ENCODE data around the gene MMP11. TPM values are rescaled to one million over a fixed set of nuclear protein-coding genes. Genes with fewer than 3 reads are reported as not detected.

Gene MMP11
- total RNA-seq, 1 donor from 2014 or later = 12.2 TPM

- peak overlapping the region; percentile 92 for H3K9ac ChIP-seq (ENCODE audit: low read length)
- H3K79me2 ChIP-seq (ENCODE audit: insufficient read depth, low read length) = peaks cover 15% of the 10 kb centered on the region
- DNase-seq (ENCODE audit: low read depth) (no peak), FAIRE-seq (no peak)
- peaks cover 4% of the 10 kb centered on the region for H3K4me1 Mint-ChIP-seq (ENCODE audit: low read depth, unreplicated experiment)
- H3K4me1 ChIP-seq (ENCODE audit: insufficient read depth, low read length) = peaks cover 3% of the 10 kb centered on the region
- H3K4me3 ChIP-seq (ENCODE audit: insufficient read depth, low read depth, low read length) = peak overlapping the region; percentile 78
- no peak for TF ChIP-seq EZH2 (IDR thresholded peaks at IDR 0.05; ENCODE audit: insufficient read depth, low read length)
- TF ChIP-seq, protein P1, sequence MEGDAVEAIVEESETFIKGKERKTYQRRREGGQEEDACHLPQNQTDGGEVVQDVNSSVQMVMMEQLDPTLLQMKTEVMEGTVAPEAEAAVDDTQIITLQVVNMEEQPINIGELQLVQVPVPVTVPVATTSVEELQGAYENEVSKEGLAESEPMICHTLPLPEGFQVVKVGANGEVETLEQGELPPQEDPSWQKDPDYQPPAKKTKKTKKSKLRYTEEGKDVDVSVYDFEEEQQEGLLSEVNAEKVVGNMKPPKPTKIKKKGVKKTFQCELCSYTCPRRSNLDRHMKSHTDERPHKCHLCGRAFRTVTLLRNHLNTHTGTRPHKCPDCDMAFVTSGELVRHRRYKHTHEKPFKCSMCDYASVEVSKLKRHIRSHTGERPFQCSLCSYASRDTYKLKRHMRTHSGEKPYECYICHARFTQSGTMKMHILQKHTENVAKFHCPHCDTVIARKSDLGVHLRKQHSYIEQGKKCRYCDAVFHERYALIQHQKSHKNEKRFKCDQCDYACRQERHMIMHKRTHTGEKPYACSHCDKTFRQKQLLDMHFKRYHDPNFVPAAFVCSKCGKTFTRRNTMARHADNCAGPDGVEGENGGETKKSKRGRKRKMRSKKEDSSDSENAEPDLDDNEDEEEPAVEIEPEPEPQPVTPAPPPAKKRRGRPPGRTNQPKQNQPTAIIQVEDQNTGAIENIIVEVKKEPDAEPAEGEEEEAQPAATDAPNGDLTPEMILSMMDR (IDR thresholded peaks at IDR 0.05; ENCODE audit: insufficient read depth, low read depth, low read length) = no peak
- H3K27me3 ChIP-seq (ENCODE audit: insufficient read depth, low read length) = no peaks in the 10 kb centered on the region
- H4K20me1 ChIP-seq (ENCODE audit: insufficient read depth, low read length) = peaks cover 10% of the 10 kb centered on the region
- peak overlapping the region; percentile 98 for H2AFZ ChIP-seq (ENCODE audit: low read depth, low read length)
- peak overlapping the region; percentile 80 for H3K27ac ChIP-seq (ENCODE audit: low read depth, low read length)
- peak overlapping the region; percentile 84 for H3K4me3 Mint-ChIP-seq (ENCODE audit: unreplicated experiment)
- H3K27me3 Mint-ChIP-seq (ENCODE audit: low read depth, unreplicated experiment) = no peaks in the 10 kb centered on the region
- H3K4me2 ChIP-seq (ENCODE audit: low read length) = peak overlapping the region; percentile 99
- no peaks in the 10 kb centered on the region for H3K9me3 ChIP-seq (ENCODE audit: insufficient read depth, low read depth, low read length)
- H3K9me3 Mint-ChIP-seq (ENCODE audit: unreplicated experiment) = no peaks in the 10 kb centered on the region
- H3K36me3 ChIP-seq (ENCODE audit: insufficient read depth, low read length) = no peaks in the 10 kb centered on the region
- H3K27ac Mint-ChIP-seq (ENCODE audit: unreplicated experiment) = peak overlapping the region; percentile 18
- H3K36me3 Mint-ChIP-seq (ENCODE audit: low read depth, unreplicated experiment) = peaks cover 3% of the 10 kb centered on the region
These were observed 21.1 kb upstream of the MMP11 start for GRCh38 chr22:23751441-23751996.

DNA sequence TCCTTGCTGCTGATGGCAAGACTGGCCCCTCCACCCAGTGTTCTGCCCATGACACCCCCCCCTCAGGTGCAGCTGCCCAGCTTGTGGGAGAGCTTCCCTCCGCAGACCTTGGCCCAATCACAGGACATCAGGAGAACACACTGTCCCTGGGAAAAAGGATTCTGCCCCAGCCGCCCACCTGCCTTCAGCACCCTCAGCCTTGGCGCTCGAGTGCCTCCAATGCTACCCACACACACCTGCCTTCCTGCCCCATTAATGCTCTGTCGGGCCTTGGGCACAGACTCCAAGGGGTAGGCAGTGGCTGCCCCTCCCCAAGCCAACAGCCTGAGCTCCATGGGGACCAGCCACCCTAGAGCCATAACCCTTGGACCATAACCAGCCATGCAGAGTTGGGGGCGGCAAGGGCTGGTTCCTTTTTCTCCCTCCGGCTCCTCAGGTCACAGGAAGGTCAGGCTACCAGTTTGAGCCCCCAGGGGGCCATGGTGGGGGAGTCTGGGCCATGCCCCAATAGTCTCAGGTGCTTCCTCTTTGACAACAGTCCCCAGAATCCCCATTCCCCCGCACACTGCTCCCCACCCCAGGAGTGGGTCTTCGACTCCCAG is 20.5 kb upstream of the MMP11 start:
- no peak for DNase-seq (ENCODE audit: low read depth)
- no peaks in the 10 kb centered on the region for H3K9me3 Mint-ChIP-seq (ENCODE audit: unreplicated experiment)
- TF ChIP-seq EZH2 (IDR thresholded peaks at IDR 0.05; ENCODE audit: insufficient read depth, low read length) = no peak
- TF ChIP-seq, protein P1 (IDR thresholded peaks at IDR 0.05; ENCODE audit: insufficient read depth, low read depth, low read length) = no peak
- Histone ChIP-seq H3K27ac (ENCODE audit: low read depth, low read length) (no peak overlapping the region), H3K4me3 (ENCODE audit: insufficient read depth, low read depth, low read length) (no peak overlapping the region), H3K79me2 (ENCODE audit: insufficient read depth, low read length) (peaks cover 11% of the 10 kb centered on the region), H3K4me1 (ENCODE audit: insufficient read depth, low read length) (peaks cover 3% of the 10 kb centered on the region), H3K9ac (ENCODE audit: low read length) (no peak overlapping the region), H3K9me3 (ENCODE audit: insufficient read depth, low read depth, low read length) (no peaks in the 10 kb centered on the region), H3K27me3 (ENCODE audit: insufficient read depth, low read length) (no peaks in the 10 kb centered on the region), H4K20me1 (ENCODE audit: insufficient read depth, low read length) (peaks cover 6% of the 10 kb centered on the region), H2AFZ (ENCODE audit: low read depth, low read length) (no peak overlapping the region), H3K36me3 (ENCODE audit: insufficient read depth, low read length) (no peaks in the 10 kb centered on the region), H3K4me2 (ENCODE audit: low read length) (no peak overlapping the region)
- no peaks in the 10 kb centered on the region for H3K27me3 Mint-ChIP-seq (ENCODE audit: low read depth, unreplicated experiment)
- H3K4me1 Mint-ChIP-seq (ENCODE audit: low read depth, unreplicated experiment) = peaks cover 4% of the 10 kb centered on the region
- H3K4me3 Mint-ChIP-seq (ENCODE audit: unreplicated experiment) = peak overlapping the region; percentile 79
- no peak for FAIRE-seq
- no peak overlapping the region for H3K27ac Mint-ChIP-seq (ENCODE audit: unreplicated experiment)
- no peaks in the 10 kb centered on the region for H3K36me3 Mint-ChIP-seq (ENCODE audit: low read depth, unreplicated experiment)

GRCh38 chr22:23752750-23753149 is 19.9 kb upstream of the MMP11 start:
- TF ChIP-seq EZH2 (IDR thresholded peaks at IDR 0.05; ENCODE audit: insufficient read depth, low read length) = no peak
- no peak overlapping the region for H2AFZ ChIP-seq (ENCODE audit: low read depth, low read length)
- H3K9me3 Mint-ChIP-seq (ENCODE audit: unreplicated experiment) = no peaks in the 10 kb centered on the region
- no peaks in the 10 kb centered on the region for H3K36me3 ChIP-seq (ENCODE audit: insufficient read depth, low read length)
- H3K27me3 ChIP-seq (ENCODE audit: insufficient read depth, low read length) = no peaks in the 10 kb centered on the region
- H3K4me1 Mint-ChIP-seq (ENCODE audit: low read depth, unreplicated experiment) = peaks cover 4% of the 10 kb centered on the region
- H4K20me1 ChIP-seq (ENCODE audit: insufficient read depth, low read length) = peaks cover 6% of the 10 kb centered on the region
- H3K27ac ChIP-seq (ENCODE audit: low read depth, low read length) = no peak overlapping the region
- H3K4me2 ChIP-seq (ENCODE audit: low read length) = no peak overlapping the region
- DNase-seq (ENCODE audit: low read depth) (no peak), FAIRE-seq (no peak)
- H3K79me2 ChIP-seq (ENCODE audit: insufficient read depth, low read length) = peaks cover 10% of the 10 kb centered on the region
- no peaks in the 10 kb centered on the region for H3K27me3 Mint-ChIP-seq (ENCODE audit: low read depth, unreplicated experiment)
- H3K4me1 ChIP-seq (ENCODE audit: insufficient read depth, low read length) = peaks cover 3% of the 10 kb centered on the region
- H3K27ac Mint-ChIP-seq (ENCODE audit: unreplicated experiment) = no peak overlapping the region
- no peak overlapping the region for H3K4me3 ChIP-seq (ENCODE audit: insufficient read depth, low read depth, low read length)
- H3K9me3 ChIP-seq (ENCODE audit: insufficient read depth, low read depth, low read length) = no peaks in the 10 kb centered on the region
- no peak overlapping the region for H3K9ac ChIP-seq (ENCODE audit: low read length)
- H3K4me3 Mint-ChIP-seq (ENCODE audit: unreplicated experiment) = peak overlapping the region; percentile 60
- H3K36me3 Mint-ChIP-seq (ENCODE audit: low read depth, unreplicated experiment) = no peaks in the 10 kb centered on the region

Measured in astrocyte (in vitro differentiated cells and primary cell).